NB4 (cell line): ENCODE data around the gene APOB.

ENCODE experiments used
- DNase-seq: peaks from one replicate; pipeline ENCODE4 v3.0.0; 2010; ENCODE audit warnings: low read depth
- H3K4me3 ChIP-seq: one replicate; pipeline ENCODE4 v1.5.1; 2011; ENCODE audit warnings: mild to moderate bottlenecking, low read depth, low read length, moderate library complexity
- MYC ChIP-seq: IDR thresholded peaks from 2 replicates; pipeline ENCODE4 v1.6.1; 2011; ENCODE audit warnings: low read depth, low read length
- POLR2A ChIP-seq: IDR thresholded peaks from 2 replicates; pipeline ENCODE4 v1.6.1; 2011; ENCODE audit warnings: mild to moderate bottlenecking; ENCODE audit not compliant: insufficient read length; ENCODE audit errors: extremely low read depth
- TF ChIP-seq, protein P1 (sequence below): IDR thresholded peaks from one replicate; pipeline ENCODE4 v1.5.1; 2012; ENCODE audit warnings: low read depth, low read length
- TF ChIP-seq, protein P2 (sequence below): IDR thresholded peaks from 2 replicates; pipeline ENCODE4 v1.6.1; 2011; ENCODE audit warnings: low read depth, low read length

Gene APOB

DNA sequence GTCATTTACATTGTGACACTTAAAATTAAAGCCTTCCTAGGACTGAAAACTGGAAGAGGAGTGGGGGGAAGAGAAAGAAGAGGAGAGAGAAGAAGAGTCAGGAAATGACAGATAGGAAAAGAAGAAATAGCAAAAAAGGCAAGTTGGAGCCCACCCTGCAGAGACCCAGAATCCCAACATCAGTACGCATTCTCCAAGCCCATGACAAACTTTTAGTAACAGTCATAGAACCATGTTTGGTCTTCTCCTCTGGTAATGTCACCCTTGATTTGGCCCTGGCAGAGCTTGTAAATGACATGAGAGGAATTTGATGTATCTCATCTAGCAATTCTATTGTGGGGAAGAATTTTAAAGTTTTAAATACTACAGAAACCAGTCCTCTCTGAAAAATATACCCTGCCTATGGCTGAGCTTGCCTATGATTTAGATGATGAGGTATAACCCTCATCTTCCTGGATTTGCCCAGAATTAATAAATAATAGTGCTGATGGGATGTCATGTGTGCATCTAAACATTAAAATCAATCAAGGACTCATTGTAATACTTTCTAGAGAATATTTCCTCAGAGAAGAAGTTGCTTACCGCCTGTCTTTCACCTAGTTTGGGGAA is 40.2 kb downstream of the APOB start:
- DNase-seq, result no peak
- H3K4me3 ChIP-seq, result no peak overlapping the region
- TF ChIP-seq, protein P1, sequence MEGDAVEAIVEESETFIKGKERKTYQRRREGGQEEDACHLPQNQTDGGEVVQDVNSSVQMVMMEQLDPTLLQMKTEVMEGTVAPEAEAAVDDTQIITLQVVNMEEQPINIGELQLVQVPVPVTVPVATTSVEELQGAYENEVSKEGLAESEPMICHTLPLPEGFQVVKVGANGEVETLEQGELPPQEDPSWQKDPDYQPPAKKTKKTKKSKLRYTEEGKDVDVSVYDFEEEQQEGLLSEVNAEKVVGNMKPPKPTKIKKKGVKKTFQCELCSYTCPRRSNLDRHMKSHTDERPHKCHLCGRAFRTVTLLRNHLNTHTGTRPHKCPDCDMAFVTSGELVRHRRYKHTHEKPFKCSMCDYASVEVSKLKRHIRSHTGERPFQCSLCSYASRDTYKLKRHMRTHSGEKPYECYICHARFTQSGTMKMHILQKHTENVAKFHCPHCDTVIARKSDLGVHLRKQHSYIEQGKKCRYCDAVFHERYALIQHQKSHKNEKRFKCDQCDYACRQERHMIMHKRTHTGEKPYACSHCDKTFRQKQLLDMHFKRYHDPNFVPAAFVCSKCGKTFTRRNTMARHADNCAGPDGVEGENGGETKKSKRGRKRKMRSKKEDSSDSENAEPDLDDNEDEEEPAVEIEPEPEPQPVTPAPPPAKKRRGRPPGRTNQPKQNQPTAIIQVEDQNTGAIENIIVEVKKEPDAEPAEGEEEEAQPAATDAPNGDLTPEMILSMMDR, result no peak
- no peak for TF ChIP-seq MYC
- TF ChIP-seq, protein P2, sequence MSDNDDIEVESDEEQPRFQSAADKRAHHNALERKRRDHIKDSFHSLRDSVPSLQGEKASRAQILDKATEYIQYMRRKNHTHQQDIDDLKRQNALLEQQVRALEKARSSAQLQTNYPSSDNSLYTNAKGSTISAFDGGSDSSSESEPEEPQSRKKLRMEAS, result no peak
- no peak for TF ChIP-seq POLR2A

DNA sequence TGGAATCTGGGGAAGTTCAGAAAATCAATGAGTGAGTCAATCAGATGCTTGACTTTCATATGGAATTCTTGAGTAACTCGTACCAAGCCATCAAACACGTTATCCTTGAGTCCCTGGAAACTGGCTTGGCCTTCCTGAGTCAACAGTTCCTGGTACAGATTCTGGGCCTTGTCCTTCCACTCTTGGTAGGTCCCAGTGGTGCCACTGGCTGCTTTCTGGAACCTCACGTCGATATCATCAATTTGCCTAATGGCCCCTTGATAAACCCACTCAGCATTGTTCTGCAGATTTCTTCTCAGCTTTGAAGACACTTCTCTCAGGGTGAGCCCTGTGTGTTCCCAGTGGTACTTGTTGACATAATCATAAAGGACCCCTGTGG is 41.1 kb downstream of the APOB start:
- no peak for DNase-seq
- no peak overlapping the region for H3K4me3 ChIP-seq
- TF ChIP-seq, protein P1, result no peak
- TF ChIP-seq, protein P2, result no peak
- no peak for TF ChIP-seq POLR2A

DNA sequence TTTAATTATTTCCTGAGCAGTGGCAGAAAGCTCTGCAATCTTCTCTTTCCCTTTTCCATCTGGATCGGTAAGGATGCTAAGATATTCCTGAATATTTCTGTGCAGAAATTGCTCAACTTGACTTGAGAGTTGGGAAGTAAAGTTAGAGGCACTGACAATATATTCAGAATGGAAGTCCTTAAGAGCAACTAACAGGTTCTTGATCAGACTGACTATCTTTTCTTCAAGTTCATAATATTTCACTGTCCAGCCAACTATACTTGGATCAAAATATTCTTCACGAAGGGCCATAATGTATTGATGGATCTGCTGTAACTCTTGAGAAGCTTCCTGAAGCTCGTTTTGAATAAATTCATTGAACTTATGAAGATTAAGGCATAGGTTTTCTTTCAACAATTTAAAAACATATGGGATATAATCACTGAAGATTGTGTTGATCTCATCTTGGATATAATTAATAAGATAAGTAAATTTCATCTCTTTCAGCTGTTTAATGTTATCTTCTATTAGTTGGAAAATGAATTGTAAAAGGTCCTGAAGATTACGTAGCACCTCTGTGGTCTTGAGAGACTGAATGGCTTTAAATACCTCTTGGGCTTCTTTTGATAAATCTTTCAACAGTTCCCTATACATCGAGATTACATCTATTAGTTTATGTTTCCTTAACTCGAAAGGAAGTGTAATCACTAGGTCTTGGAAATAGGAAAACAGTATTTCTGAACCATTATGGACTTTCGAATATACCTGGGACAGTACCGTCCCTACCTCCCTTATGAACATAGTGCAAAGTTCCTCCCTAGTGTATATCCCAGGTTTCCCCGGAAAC is 41.7 kb downstream of the APOB start:
- no peak for DNase-seq
- H3K4me3 ChIP-seq, result no peak overlapping the region
- TF ChIP-seq, protein P1, result no peak
- TF ChIP-seq POLR2A, result no peak
- TF ChIP-seq MYC, result no peak
- TF ChIP-seq, protein P2, result no peak

DNA sequence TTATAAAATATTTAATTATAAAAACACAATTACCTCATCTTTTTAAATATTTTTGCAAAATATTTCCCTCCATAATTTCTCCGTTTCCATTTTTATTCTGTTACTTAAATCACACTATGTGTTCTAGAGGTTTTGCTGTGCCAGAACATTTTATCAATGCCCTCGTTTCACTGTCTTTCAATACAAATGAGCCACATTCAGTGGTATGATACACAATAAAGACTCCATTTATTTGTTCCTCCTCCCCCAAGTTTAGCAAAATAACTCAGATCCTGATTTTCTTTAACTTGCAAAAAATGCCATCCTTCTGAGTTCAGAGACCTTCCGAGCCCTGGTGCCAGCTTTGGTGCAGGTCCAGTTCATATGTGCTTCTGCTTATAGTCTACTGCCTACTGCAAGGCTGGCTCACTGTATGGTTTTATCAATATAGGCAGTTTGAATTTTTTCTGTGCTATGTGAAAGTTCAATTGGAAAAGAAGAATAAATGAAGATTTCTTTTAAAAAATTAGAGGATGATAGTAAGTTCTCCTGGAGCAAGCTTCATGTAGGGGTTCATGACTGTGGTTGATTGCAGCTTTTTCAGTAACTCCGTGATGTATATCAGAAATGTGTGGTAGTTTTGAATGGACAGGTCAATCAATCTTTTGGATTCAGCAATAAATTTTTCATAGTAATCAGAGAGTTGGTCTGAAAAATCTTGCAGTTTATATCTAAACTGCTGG is 42.5 kb downstream of the APOB start:
- TF ChIP-seq POLR2A, result no peak
- TF ChIP-seq, protein P2, result no peak
- TF ChIP-seq, protein P1, result no peak
- TF ChIP-seq MYC, result no peak
- no peak for DNase-seq
- no peak overlapping the region for H3K4me3 ChIP-seq

DNA sequence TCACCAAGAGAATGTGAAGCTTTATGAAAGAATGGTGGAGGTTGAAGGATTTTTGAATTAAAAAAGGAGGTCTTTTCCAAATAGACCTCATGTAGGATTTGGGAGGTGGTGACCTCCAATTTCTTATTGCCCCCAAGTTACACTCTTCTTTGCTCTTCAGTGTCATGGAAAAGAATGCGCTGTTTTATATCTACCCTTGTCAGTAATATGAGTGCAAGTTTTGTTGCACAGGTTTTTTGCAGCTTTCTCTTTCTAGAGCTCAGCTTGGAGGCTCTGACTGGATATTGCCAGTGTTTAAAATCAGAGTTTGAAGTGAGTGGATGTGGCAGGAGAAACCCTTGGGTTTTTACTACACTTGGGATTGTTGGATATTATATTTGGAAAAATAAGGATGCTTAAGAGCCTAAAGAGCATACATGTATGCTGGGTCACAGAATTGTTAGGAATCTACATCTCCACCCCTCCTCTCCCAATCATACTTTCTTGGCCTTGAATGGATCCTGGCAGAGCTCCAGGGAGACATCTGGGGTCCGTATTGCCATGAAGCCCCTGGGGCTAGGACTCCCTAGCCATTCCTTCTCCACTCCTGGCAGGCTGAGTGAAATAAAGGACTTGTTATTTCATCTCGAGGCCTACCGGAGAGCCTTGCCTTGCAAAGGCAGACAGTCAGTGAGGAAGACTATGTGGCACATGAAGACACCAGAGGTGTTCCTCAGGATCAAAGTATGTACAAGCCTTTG is 43.8 kb downstream of the APOB start:
- TF ChIP-seq POLR2A (no peak), MYC (no peak)
- TF ChIP-seq, protein P2, result no peak
- TF ChIP-seq, protein P1, result no peak
- H3K4me3 ChIP-seq, result no peak overlapping the region
- DNase-seq, result peak; percentile 14
